WI38 (cell line): ENCODE results near the gene EPHA1.

Experiments
- H3K4me3 ChIP-seq: 2 replicates; pipeline ENCODE4 v1.5.1; 2011; ENCODE audit warnings: low read depth, mild to moderate bottlenecking, control low read depth, low read length
- CTCF ChIP-seq: IDR thresholded peaks from 2 replicates; pipeline ENCODE4 v1.5.1; 2012; ENCODE audit warnings: low read depth, mild to moderate bottlenecking, control low read depth, low read length

The EPHA1 gene

GRCh38 chr7:143451746-143452145, 43.1 kb upstream of the EPHA1 start:
- no peak for TF ChIP-seq CTCF
- H3K4me3 ChIP-seq = no peak overlapping the region

GRCh38 chr7:143451122-143451521, 42.5 kb upstream of the EPHA1 start:
- no peak for TF ChIP-seq CTCF
- H3K4me3 ChIP-seq = no peak overlapping the region

- H3K4me3 ChIP-seq = no peak overlapping the region
- no peak for TF ChIP-seq CTCF
Observed at GRCh38 chr7:143449793-143450192, 41.1 kb upstream of the EPHA1 start.

GRCh38 chr7:143448429-143448828, 39.8 kb upstream of the EPHA1 start:
- no peak for TF ChIP-seq CTCF
- no peak overlapping the region for H3K4me3 ChIP-seq

- no peak overlapping the region for H3K4me3 ChIP-seq
- no peak for TF ChIP-seq CTCF
Observed at GRCh38 chr7:143447466-143447865, 38.8 kb upstream of the EPHA1 start.

GRCh38 chr7:143444785-143445184, 36.1 kb upstream of the EPHA1 start:
- no peak overlapping the region for H3K4me3 ChIP-seq
- no peak for TF ChIP-seq CTCF

GRCh38 chr7:143444063-143444782, 35.6 kb upstream of the EPHA1 start:
- no peak overlapping the region for H3K4me3 ChIP-seq
- no peak for TF ChIP-seq CTCF
